ENCODE data around the gene NTRK2. TPM values are rescaled to one million over a fixed set of nuclear protein-coding genes. Genes with fewer than 3 reads are reported as not detected.

Gene NTRK2
- total and polyA plus RNA-seq, 7 donors: 0.46 to 3.0 (median 2.1) TPM

DNA sequence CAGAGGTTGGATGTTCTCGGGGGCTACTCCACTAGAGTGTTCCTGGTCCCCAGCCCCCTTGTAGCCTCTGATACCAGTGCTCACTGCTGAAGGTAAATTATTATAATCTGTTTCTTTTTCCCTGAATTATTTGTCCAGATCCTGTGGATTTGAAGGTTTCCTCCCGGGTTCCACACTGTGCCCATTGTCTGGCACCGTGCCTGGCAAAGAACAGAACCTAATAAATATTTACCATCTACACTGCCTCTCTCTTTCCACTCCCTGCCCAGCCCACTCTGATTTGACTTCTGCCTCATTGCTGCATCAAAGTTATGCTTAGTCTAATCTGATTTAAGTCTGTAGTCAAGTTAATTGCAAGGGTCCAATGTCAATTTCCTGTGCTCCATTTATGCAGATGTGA, 322.9 kb downstream of the NTRK2 start:
- H3K36me3 ChIP-seq: no peaks in the 10 kb centered on the region
- TF ChIP-seq POLR2A (IDR thresholded peaks at IDR 0.05) (no peak), POLR2AphosphoS5 (IDR thresholded peaks at IDR 0.05) (no peak), EP300 (IDR thresholded peaks at IDR 0.05) (no peak)
- TF ChIP-seq, protein P1, sequence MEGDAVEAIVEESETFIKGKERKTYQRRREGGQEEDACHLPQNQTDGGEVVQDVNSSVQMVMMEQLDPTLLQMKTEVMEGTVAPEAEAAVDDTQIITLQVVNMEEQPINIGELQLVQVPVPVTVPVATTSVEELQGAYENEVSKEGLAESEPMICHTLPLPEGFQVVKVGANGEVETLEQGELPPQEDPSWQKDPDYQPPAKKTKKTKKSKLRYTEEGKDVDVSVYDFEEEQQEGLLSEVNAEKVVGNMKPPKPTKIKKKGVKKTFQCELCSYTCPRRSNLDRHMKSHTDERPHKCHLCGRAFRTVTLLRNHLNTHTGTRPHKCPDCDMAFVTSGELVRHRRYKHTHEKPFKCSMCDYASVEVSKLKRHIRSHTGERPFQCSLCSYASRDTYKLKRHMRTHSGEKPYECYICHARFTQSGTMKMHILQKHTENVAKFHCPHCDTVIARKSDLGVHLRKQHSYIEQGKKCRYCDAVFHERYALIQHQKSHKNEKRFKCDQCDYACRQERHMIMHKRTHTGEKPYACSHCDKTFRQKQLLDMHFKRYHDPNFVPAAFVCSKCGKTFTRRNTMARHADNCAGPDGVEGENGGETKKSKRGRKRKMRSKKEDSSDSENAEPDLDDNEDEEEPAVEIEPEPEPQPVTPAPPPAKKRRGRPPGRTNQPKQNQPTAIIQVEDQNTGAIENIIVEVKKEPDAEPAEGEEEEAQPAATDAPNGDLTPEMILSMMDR (IDR thresholded peaks at IDR 0.05): no peak
- H3K27ac ChIP-seq: no peak overlapping the region
- DNase-seq: no peak
- no peaks in the 10 kb centered on the region for H3K27me3 ChIP-seq
- H3K4me3 ChIP-seq: no peak overlapping the region
- intact Hi-C loops (cut with DNase I): no loop called here
- no peaks in the 10 kb centered on the region for H3K4me1 ChIP-seq
- WGBS, 2 donors: 45 to 73% methylated on average over 3 of the region's 3 CpGs
- no peaks in the 10 kb centered on the region for H3K9me3 ChIP-seq

DNA sequence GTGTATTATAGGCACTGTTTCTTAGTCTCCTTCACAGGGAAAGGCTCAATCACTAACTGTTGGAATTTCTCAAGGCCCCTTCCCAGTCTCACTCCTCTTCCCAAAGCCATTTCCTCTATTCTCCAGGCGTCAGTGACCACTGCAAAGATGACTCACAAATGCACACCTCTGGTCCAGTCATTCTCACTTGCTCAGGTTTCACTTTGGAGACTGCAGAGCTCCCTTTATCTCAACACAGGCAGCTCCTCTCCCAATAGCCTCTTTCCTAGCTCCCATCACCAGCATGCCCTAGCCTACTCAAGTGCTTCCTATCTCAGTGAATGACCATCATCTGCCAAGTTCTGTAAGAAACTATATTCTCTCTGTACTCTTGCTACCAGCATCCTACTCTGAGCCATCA, 323.6 kb downstream of the NTRK2 start:
- DNase-seq: no peak
- H3K27ac ChIP-seq: no peak overlapping the region
- no peaks in the 10 kb centered on the region for H3K36me3 ChIP-seq
- no peaks in the 10 kb centered on the region for H3K27me3 ChIP-seq
- no peaks in the 10 kb centered on the region for H3K9me3 ChIP-seq
- intact Hi-C loops (cut with DNase I): no loop called here
- 59 to 67% methylated on average over 1 of the region's 1 CpG for WGBS, 2 donors
- H3K4me3 ChIP-seq: no peak overlapping the region
- H3K4me1 ChIP-seq: no peaks in the 10 kb centered on the region
- TF ChIP-seq POLR2AphosphoS5 (IDR thresholded peaks at IDR 0.05) (no peak), EP300 (IDR thresholded peaks at IDR 0.05) (no peak)

DNA sequence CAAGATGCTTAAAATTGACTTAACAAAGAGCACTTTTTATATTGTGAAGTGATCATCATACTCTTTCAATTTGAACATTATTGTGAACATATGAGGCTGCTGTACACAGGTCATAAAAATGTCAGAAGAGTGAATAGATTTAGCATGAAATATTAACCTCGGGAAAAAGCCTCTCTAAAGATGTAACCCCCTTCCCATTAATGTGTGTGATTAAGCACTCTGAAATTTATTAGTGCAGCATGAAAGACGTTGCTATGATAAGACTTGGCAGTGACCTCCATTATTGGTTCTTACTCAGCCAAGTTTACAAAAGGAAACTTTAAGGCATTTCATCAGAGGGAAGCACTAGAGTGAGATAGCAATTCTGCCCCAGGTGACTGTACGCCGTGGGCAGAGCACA, 326.5 kb downstream of the NTRK2 start:
- intact Hi-C loops (cut with DNase I): no loop called here
- no peak overlapping the region for H3K27ac ChIP-seq
- no peak for DNase-seq
- WGBS, 2 donors: 56 to 66% methylated on average over 4 of the region's 4 CpGs
- no peaks in the 10 kb centered on the region for H3K27me3 ChIP-seq
- H3K9me3 ChIP-seq: no peaks in the 10 kb centered on the region
- H3K4me3 ChIP-seq: no peak overlapping the region
- TF ChIP-seq EP300 (IDR thresholded peaks at IDR 0.05) (no peak), POLR2A (IDR thresholded peaks at IDR 0.05) (no peak), POLR2AphosphoS5 (IDR thresholded peaks at IDR 0.05) (no peak)
- TF ChIP-seq, protein P1 (IDR thresholded peaks at IDR 0.05): no peak
- no peaks in the 10 kb centered on the region for H3K36me3 ChIP-seq
- H3K4me1 ChIP-seq: no peaks in the 10 kb centered on the region

DNA sequence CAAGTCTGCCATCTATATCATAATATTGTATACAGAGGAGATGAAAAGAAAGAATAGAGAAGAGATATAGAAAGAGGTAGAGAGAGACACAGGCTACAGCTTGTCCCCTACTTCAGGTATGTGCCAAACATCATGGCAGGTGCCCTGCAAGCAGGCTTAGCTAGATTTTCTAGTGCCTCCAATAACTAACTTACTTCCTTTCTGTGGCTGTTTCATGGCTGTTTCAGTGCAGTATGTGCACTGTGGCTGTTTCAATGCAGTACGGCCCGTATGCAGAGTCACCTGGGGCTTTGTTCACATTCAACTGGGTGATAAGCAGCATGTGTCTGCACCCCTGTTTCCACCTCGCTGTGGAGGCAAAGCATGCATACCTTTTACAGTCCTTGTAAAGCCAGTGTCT, 327.2 kb downstream of the NTRK2 start:
- intact Hi-C loops (cut with DNase I): no loop called here
- TF ChIP-seq EP300 (IDR thresholded peaks at IDR 0.05): no peak
- Histone ChIP-seq H3K4me1 (no peaks in the 10 kb centered on the region), H3K9me3 (no peaks in the 10 kb centered on the region), H3K36me3 (no peaks in the 10 kb centered on the region), H3K4me3 (no peak overlapping the region), H3K27me3 (no peaks in the 10 kb centered on the region), H3K27ac (no peak overlapping the region)
- no peak for DNase-seq
- WGBS, 2 donors: 85 to 87% methylated on average over 3 of the region's 3 CpGs

DNA sequence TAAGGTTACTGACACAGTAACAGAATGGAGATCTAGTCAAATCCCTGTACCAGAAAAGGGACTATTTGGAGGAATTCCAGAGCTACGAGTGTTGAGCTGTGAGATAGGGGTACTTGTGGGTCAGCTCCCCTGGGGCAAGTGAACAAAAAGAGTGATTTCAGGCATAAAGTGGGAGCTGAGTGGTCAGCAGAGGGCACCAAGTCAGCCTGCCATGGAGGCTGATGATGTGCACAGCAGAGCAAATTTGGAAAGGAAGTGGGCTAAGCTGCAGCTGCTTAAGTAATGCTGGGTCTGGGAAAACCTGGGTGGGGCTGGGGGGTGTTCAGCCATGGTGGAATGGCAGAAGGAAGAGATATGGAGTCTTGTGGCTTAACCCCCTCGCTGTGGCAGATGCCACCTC, 327.9 kb downstream of the NTRK2 start:
- TF ChIP-seq, protein P1 (IDR thresholded peaks at IDR 0.05): no peak
- TF ChIP-seq POLR2AphosphoS5 (IDR thresholded peaks at IDR 0.05) (no peak), POLR2A (IDR thresholded peaks at IDR 0.05) (no peak), EP300 (IDR thresholded peaks at IDR 0.05) (no peak)
- no peaks in the 10 kb centered on the region for H3K27me3 ChIP-seq
- WGBS, 2 donors: 61 to 83% methylated on average over 2 of the region's 2 CpGs
- H3K4me1 ChIP-seq: no peaks in the 10 kb centered on the region
- no peak overlapping the region for H3K27ac ChIP-seq
- DNase-seq: no peak
- intact Hi-C loops (cut with DNase I): no loop called here
- H3K36me3 ChIP-seq: no peaks in the 10 kb centered on the region
- no peak overlapping the region for H3K4me3 ChIP-seq
- H3K9me3 ChIP-seq: no peaks in the 10 kb centered on the region

DNA sequence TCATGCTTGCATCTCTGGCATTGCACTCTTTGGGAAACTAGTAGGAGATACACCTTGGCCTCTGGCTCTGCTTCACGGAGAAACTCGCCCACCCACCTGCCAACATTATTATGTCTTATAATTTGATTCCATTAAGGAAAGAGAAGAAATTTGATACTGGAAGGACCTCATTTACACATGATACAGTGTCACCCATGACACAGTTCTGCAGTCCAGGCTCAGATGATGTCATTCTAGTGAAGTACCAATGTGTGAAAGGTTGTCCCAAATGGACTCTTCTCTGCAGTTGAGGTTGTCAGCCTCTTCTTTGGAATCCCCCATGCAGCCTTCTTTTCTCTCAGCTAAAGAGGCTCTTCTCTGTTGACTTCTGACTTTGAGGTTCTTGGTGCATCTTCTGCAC, 329.1 kb downstream of the NTRK2 start:
- Histone ChIP-seq H3K27me3 (no peaks in the 10 kb centered on the region), H3K4me1 (no peaks in the 10 kb centered on the region), H3K27ac (no peak overlapping the region), H3K36me3 (no peaks in the 10 kb centered on the region), H3K9me3 (no peaks in the 10 kb centered on the region), H3K4me3 (no peak overlapping the region)
- 68 to 72% methylated on average over 2 of the region's 2 CpGs for WGBS, 2 donors
- TF ChIP-seq, protein P1 (IDR thresholded peaks at IDR 0.05): no peak
- TF ChIP-seq POLR2A (IDR thresholded peaks at IDR 0.05): no peak
- DNase-seq: no peak
- intact Hi-C loops (cut with DNase I): no loop called here
